Keratinocyte (primary cell): ENCODE measurements around the gene ADGRF3. TPM values are rescaled to one million over a fixed set of nuclear protein-coding genes. Genes with fewer than 3 reads are reported as not detected.
"Not testable (repeated sequence)": the region's sequence is repeated elsewhere in the genome, so short reads cannot be mapped to it uniquely, and the experiment has no call there.

Experiments used
- DNase-seq: peaks from one replicate; pipeline ENCODE4 v3.0.0-alpha.2; 2011; ENCODE audit warnings: low read depth, missing footprints, low spot score
- FAIRE-seq: peaks from 2 replicates; lab custom pipeline; 2011; peaks lifted over from hg19 to GRCh38; lab: Jason Lieb, UNC
- H2AFZ ChIP-seq: 2 replicates; pipeline ENCODE4 v1.6.0; 2012; ENCODE audit warnings: low read length, control low read depth, inconsistent platforms; ENCODE audit not compliant: control insufficient read depth
- H3K27ac ChIP-seq: 2 replicates; pipeline ENCODE4 v1.5.1; 2011; ENCODE audit warnings: low read length; ENCODE audit not compliant: control insufficient read depth, insufficient read depth
- H3K27me3 ChIP-seq: 3 replicates; pipeline ENCODE4 v1.6.0; 2011; ENCODE audit warnings: low read length; ENCODE audit not compliant: control insufficient read depth, insufficient read depth; ENCODE audit errors: extremely low read depth
- H3K36me3 ChIP-seq, 2 experiments: 2 replicates in 1 of 2; 3 replicates in 1 of 2; pipeline ENCODE4 v1.5.1; 2011; ENCODE audit warnings: low read length in 2 of 2, mild to moderate bottlenecking in 1 of 2; ENCODE audit not compliant: control insufficient read depth in 2 of 2, insufficient read depth in 2 of 2; ENCODE audit errors: extremely low read depth in 1 of 2
- H3K4me1 ChIP-seq: 3 replicates; pipeline ENCODE4 v1.5.1; 2011; ENCODE audit warnings: low read length; ENCODE audit not compliant: control insufficient read depth, insufficient read depth; ENCODE audit errors: extremely low read depth
- H3K4me2 ChIP-seq: 3 replicates; pipeline ENCODE4 v1.6.0; 2011; ENCODE audit warnings: low read depth, low read length; ENCODE audit not compliant: control insufficient read depth, insufficient read depth; ENCODE audit errors: extremely low read depth
- H3K4me3 ChIP-seq, 3 experiments: fragments of 200-600 bp in 1 of 3; sonication (generic) in 1 of 3; 2 replicates in 2 of 3; 3 replicates in 1 of 3; pipeline ENCODE4 v1.5.1; 2011 to 2016; ENCODE audit warnings: low read length in 3 of 3, mild to moderate bottlenecking in 3 of 3, control low read depth in 2 of 3, inconsistent platforms in 1 of 3, low read depth in 1 of 3, mixed read lengths in 1 of 3, mixed run types in 1 of 3, moderate library complexity in 1 of 3; ENCODE audit not compliant: control insufficient read depth in 2 of 3, insufficient read depth in 2 of 3; ENCODE audit errors: extremely low read depth in 1 of 3
- H3K79me2 ChIP-seq: 2 replicates; pipeline ENCODE4 v1.6.0; 2012; ENCODE audit warnings: low read length; ENCODE audit not compliant: control insufficient read depth, insufficient read depth
- H3K9ac ChIP-seq: 3 replicates; pipeline ENCODE4 v1.6.0; 2011; ENCODE audit warnings: low read length; ENCODE audit not compliant: control insufficient read depth, insufficient read depth; ENCODE audit errors: extremely low read depth
- H3K9me1 ChIP-seq: 3 replicates; pipeline ENCODE4 v1.6.0; 2011; ENCODE audit warnings: low read length; ENCODE audit not compliant: control insufficient read depth, insufficient read depth; ENCODE audit errors: extremely low read depth
- H3K9me3 ChIP-seq: 2 replicates; pipeline ENCODE4 v1.5.1; 2012; ENCODE audit warnings: low read depth, low read length; ENCODE audit not compliant: control insufficient read depth
- H4K20me1 ChIP-seq: 3 replicates; pipeline ENCODE4 v1.6.0; 2011; ENCODE audit warnings: low read length; ENCODE audit not compliant: control insufficient read depth, insufficient read depth; ENCODE audit errors: extremely low read depth
- CTCF ChIP-seq, 3 experiments: IDR thresholded peaks in 1 of 3; conservative IDR thresholded peaks in 1 of 3; optimal IDR thresholded peaks in 1 of 3; 2 replicates in 2 of 3; 3 replicates in 1 of 3; pipeline versions ENCODE3 to v1.5.1; 2011; ENCODE audit warnings: low read length in 3 of 3, mild to moderate bottlenecking in 3 of 3, moderate library complexity in 2 of 3, control low read depth in 1 of 3, inconsistent platforms in 1 of 3; ENCODE audit not compliant: insufficient read depth in 2 of 3; ENCODE audit errors: extremely low read depth in 1 of 3
- EZH2 ChIP-seq: IDR thresholded peaks from one replicate; pipeline ENCODE4 v1.6.1; 2012; ENCODE audit warnings: inconsistent platforms, mild to moderate bottlenecking, low read length, moderate library complexity
- dilution Hi-C: fragments of 300-500 bp; cut with MboI; formaldehyde crosslinking; loops from one replicate; pipeline ENCODE4 v1.7.0; 2020; ENCODE audit warnings: low sequenced_read_pairs; ENCODE audit not compliant: extremely low pct_ligation_motif_present
- polyA plus RNA-seq, 5 experiments: library from polyadenylated mRNA; depleted of rRNA in 3 of 5; stranded (reverse) in 3 of 5; stranded (forward) in 1 of 5; unstranded in 1 of 5; fragments of >200 nt; gene quantifications; 1 replicate in 1 of 5; 2 replicates in 3 of 5; 3 replicates in 1 of 5; pipeline versions ENCODE4 v1.2.1 to v1.2.3, GENCODE V29; 2011 to 2012; ENCODE audit warnings: missing spikeins in 2 of 5, low read depth in 1 of 5, low replicate concordance in 1 of 5

Gene ADGRF3
- polyA plus RNA-seq, 1 donor (not counting 4 experiments of a cell fraction or from before 2014, with no cell fraction given), result 0.17 TPM

DNA sequence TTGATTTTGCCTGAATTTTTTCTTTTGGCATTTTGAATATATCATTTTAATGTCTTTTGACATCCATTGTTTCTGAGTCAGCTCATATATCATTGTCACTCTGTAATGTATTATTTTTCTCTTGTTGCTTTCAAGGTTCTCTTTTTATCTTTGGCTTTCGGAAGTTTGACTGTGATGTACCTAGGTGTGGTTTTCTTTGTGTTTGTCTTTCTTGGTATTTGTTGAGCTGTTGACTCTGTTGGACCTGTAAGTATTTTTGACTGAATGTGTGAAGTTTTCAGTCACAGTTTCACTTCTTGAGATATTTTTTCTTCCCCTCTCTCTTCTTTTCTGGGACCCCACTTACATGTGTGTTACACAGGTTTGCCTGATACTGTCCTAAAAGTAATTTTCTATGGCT is 30.2 kb upstream of the ADGRF3 start:
- no peaks in the 10 kb centered on the region for H4K20me1 ChIP-seq
- no peaks in the 10 kb centered on the region for H3K79me2 ChIP-seq
- TF ChIP-seq CTCF (optimal IDR thresholded peaks at IDR 0.05 in 1 of 3, IDR thresholded peaks at IDR 0.05 in 1 of 3, conservative IDR thresholded peaks at IDR 0.05 in 1 of 3; ENCODE audit: extremely low read depth in 1 of 3, insufficient read depth in 2 of 3, low read length in 3 of 3) (no peak), EZH2 (no peak)
- no peak overlapping the region for H3K27ac ChIP-seq
- FAIRE-seq (no peak), DNase-seq (no peak)
- peaks cover 12 to 23% of the 10 kb centered on the region in 2 experiments for H3K36me3 ChIP-seq
- H3K9me1 ChIP-seq, result no peaks in the 10 kb centered on the region
- H3K4me3 ChIP-seq, result no peak overlapping the region
- H3K4me2 ChIP-seq, result no peak overlapping the region
- no peaks in the 10 kb centered on the region for H3K27me3 ChIP-seq
- H3K9me3 ChIP-seq, result no peaks in the 10 kb centered on the region
- dilution Hi-C loops, result no loop called here
- H3K9ac ChIP-seq, result no peak overlapping the region
- H3K4me1 ChIP-seq, result no peaks in the 10 kb centered on the region
- no peak overlapping the region for H2AFZ ChIP-seq

- H3K9me1 ChIP-seq, H3K9me3 ChIP-seq, H3K4me2 ChIP-seq, H3K27ac ChIP-seq, H3K4me3 ChIP-seq, H4K20me1 ChIP-seq, H3K79me2 ChIP-seq, H3K4me1 ChIP-seq, H3K27me3 ChIP-seq, dilution Hi-C loops, DNase-seq, H3K9ac ChIP-seq, H2AFZ ChIP-seq, FAIRE-seq: not testable (repeated sequence)
- H3K36me3 ChIP-seq, result peaks cover 9 to 15% of the 10 kb centered on the region in 2 experiments
Observed at GRCh38 chr2:26370909-26371308, 24.3 kb upstream of the ADGRF3 start.

GRCh38 chr2:26369664-26370063 is 23.1 kb upstream of the ADGRF3 start:
- FAIRE-seq, dilution Hi-C loops: not testable (repeated sequence)
- peaks cover 11 to 15% of the 10 kb centered on the region in 2 experiments for H3K36me3 ChIP-seq

More at GRCh38 chr2:26369664-26370063, 23.1 kb upstream of the ADGRF3 start:
- H2AFZ ChIP-seq, H3K9me3 ChIP-seq, H3K9ac ChIP-seq, H3K27me3 ChIP-seq, H3K4me3 ChIP-seq, H3K9me1 ChIP-seq, H4K20me1 ChIP-seq, DNase-seq, H3K79me2 ChIP-seq, H3K4me1 ChIP-seq, H3K27ac ChIP-seq, H3K4me2 ChIP-seq: not testable (repeated sequence)
